HepG2 (cell line): ENCODE measurements around the gene C11orf42. TPM values are rescaled to one million over a fixed set of nuclear protein-coding genes. Genes with fewer than 3 reads are reported as not detected.

ENCODE experiments used
- ATAC-seq: fragments of 200-7000 bp; cut with Tn5 transposase; 3 replicates; pipeline ENCODE4 v1.9.1; 2020; ENCODE audit warnings: mild to moderate bottlenecking, moderate library complexity
- BruUV-seq: library from RNA; stranded (reverse); fragments of 400-500 nt; replicated peaks from 2 replicates; lab custom pipeline; 2021; lab: Mats Ljungman, UMichigan
- CTCF ChIA-PET: fragments of 300-600 bp; formaldehyde crosslinking; extraction: SDS; loops from one replicate; lab custom pipeline; 2021; ENCODE audit warnings: low total read pairs, inconsistent platforms, low intra/inter-chr PET ratio; lab: Yijun Ruan, JAX
- POLR2A ChIA-PET: fragments of 350-600 bp; sonication (Branson Sonifier 250); formaldehyde crosslinking; loops from one replicate; lab custom pipeline; 2020; ENCODE audit warnings: antibody characterized with exemption, inconsistent platforms; lab: Yijun Ruan, JAX
- DNase-seq: peaks from one replicate; pipeline ENCODE4 v3.0.0-alpha.2; 2015; ENCODE audit warnings: low spot score
- FAIRE-seq: peaks from 3 replicates; lab custom pipeline; 2011; peaks lifted over from hg19 to GRCh38; lab: Jason Lieb, UNC
- H2AFZ ChIP-seq: one replicate; pipeline ENCODE4 v1.6.1; 2011; ENCODE audit warnings: low read length, inconsistent platforms
- H3K27ac ChIP-seq: fragments of 300-600 bp; 3 replicates; pipeline ENCODE4 v1.8.0; 2011; ENCODE audit warnings: mixed run types, mild to moderate bottlenecking, mixed read lengths, low read length, inconsistent platforms; ENCODE audit not compliant: insufficient read depth; ENCODE audit errors: extremely low read length
- H3K27me3 ChIP-seq, 2 experiments: fragments of 200-600 bp in 1 of 2; 2 replicates in 1 of 2; 3 replicates in 1 of 2; pipeline versions ENCODE4 v1.6.0 to v1.8.0; 2011; ENCODE audit warnings: low read length in 2 of 2, mild to moderate bottlenecking in 2 of 2, moderate library complexity in 2 of 2, inconsistent platforms in 1 of 2; ENCODE audit not compliant: insufficient read depth in 2 of 2, control insufficient read depth in 1 of 2
- H3K36me3 ChIP-seq, 2 experiments: fragments of 200-600 bp in 1 of 2; replicated peaks in 1 of 2; 2 replicates in 1 of 2; 3 replicates in 1 of 2; pipeline versions ENCODE4 v1.5.1 to v1.8.0; 2011; ENCODE audit warnings: low read length in 2 of 2, inconsistent platforms in 1 of 2; ENCODE audit not compliant: insufficient read depth in 2 of 2, control insufficient read depth in 1 of 2
- H3K4me1 ChIP-seq: 2 replicates; pipeline ENCODE4 v1.5.1; 2012; ENCODE audit warnings: low read length, inconsistent platforms; ENCODE audit not compliant: insufficient read depth
- H3K4me2 ChIP-seq: 2 replicates; pipeline ENCODE4 v1.6.0; 2011; ENCODE audit warnings: low read depth, low read length, inconsistent platforms
- H3K4me3 ChIP-seq, 3 experiments: fragments of 200-600 bp in 1 of 3; sonication (generic), shearing (Covaris generic) in 1 of 3; replicated peaks in 1 of 3; 2 replicates each; pipeline ENCODE4 v1.5.1; 2011 to 2016; ENCODE audit warnings: low read length in 3 of 3, inconsistent platforms in 2 of 3, low read depth in 2 of 3, mild to moderate bottlenecking in 2 of 3, control low read depth in 1 of 3, mixed read lengths in 1 of 3; ENCODE audit not compliant: insufficient read depth in 1 of 3
- H3K79me2 ChIP-seq: one replicate; pipeline ENCODE4 v1.6.1; 2011; ENCODE audit warnings: low read length, inconsistent platforms; ENCODE audit not compliant: insufficient read depth
- H3K9ac ChIP-seq: 2 replicates; pipeline ENCODE4 v1.6.0; 2011; ENCODE audit warnings: mild to moderate bottlenecking, low read depth, low read length, inconsistent platforms; ENCODE audit not compliant: insufficient read depth
- H3K9me3 ChIP-seq: 2 replicates; pipeline ENCODE4 v1.5.1; 2012; ENCODE audit warnings: mild to moderate bottlenecking, low read length
- H4K20me1 ChIP-seq: 2 replicates; pipeline ENCODE4 v1.6.0; 2011; ENCODE audit warnings: inconsistent platforms, mild to moderate bottlenecking, low read length, moderate library complexity; ENCODE audit not compliant: insufficient read depth
- CTCF ChIP-seq: sonication (generic); formaldehyde crosslinking; IDR thresholded peaks from 2 replicates; pipeline ENCODE4 v1.5.0; 2020; ENCODE audit warnings: mild to moderate bottlenecking, missing genetic modification reagents, moderate library complexity
- HMGXB3 ChIP-seq: sonication (generic); formaldehyde crosslinking; IDR thresholded peaks from 2 replicates; pipeline ENCODE4 v1.4.0; 2020; ENCODE audit warnings: missing genetic modification reagents, borderline replicate concordance
- MAFK ChIP-seq, 2 experiments: IDR thresholded peaks in 1 of 2; conservative IDR thresholded peaks in 1 of 2; 2 replicates each; pipeline ENCODE4 v1.6.1; 2011; ENCODE audit warnings: improper control_type of control experiment in 2 of 2, low read length in 2 of 2
- PRMT3 ChIP-seq: sonication (generic); formaldehyde crosslinking; IDR thresholded peaks from 2 replicates; pipeline ENCODE4 v1.8.1; 2022; ENCODE audit warnings: low read depth, mild to moderate bottlenecking, moderate library complexity, missing genetic modification reagents, borderline replicate concordance
- RAD21 ChIP-seq: fragments of 450-650 bp; formaldehyde crosslinking; IDR thresholded peaks from 2 replicates; pipeline ENCODE4 v1.5.0; 2020; ENCODE audit warnings: mild to moderate bottlenecking
- SMC3 ChIP-seq: IDR thresholded peaks from 2 replicates; pipeline ENCODE4 v1.6.1; 2011; ENCODE audit warnings: low read length, improper control_type of control experiment
- STAG1 ChIP-seq: sonication (generic); formaldehyde crosslinking; IDR thresholded peaks from 2 replicates; pipeline ENCODE4 v1.4.0; 2020; ENCODE audit warnings: missing genetic modification reagents
- ZFP36 ChIP-seq: fragments of 150-350 bp; IDR thresholded peaks from 2 replicates; pipeline ENCODE4 v1.6.1; 2018; ENCODE audit warnings: borderline replicate concordance, low read length, low read depth; ENCODE audit not compliant: partially characterized antibody
- ZFX ChIP-seq: sonication (generic); formaldehyde crosslinking; IDR thresholded peaks from 2 replicates; pipeline ENCODE4 v1.4.0; 2020; ENCODE audit warnings: mild to moderate bottlenecking, low read depth, missing genetic modification reagents, moderate library complexity
- WGBS: methylation state at CpG from one replicate; pipeline ENCODE4 v1.1.6; 2017; ENCODE audit warnings: low lambda C conversion rate; 5-methylcytosine and 5-hydroxymethylcytosine counted together
- in situ Hi-C: cut with HindIII; loops from 2 replicates; pipeline ENCODE4 v1.10.0; 2017; ENCODE audit warnings: low pct_unique_long_range_greater_than_20kb; ENCODE audit not compliant: extremely low pct_ligation_motif_present
- intact Hi-C: fragments of 100-400 bp; cut with micrococcal nuclease; formaldehyde crosslinking; loops from one replicate; pipeline ENCODE4 v1.10.0; 2022; ENCODE audit not compliant: unreplicated experiment
- polyA plus RNA-seq, 8 experiments: library from polyadenylated mRNA; depleted of rRNA in 3 of 8; stranded (reverse) in 7 of 8; unstranded in 1 of 8; fragments of >200 nt; fragmentation: Illumina TruSeq in 4 of 8; extraction: Trizol in 4 of 8; gene quantifications; 2 replicates each; pipeline versions ENCODE4 v1.2.1 to v1.2.3, GENCODE V29; 2011 to 2016; ENCODE audit warnings: low read depth in 4 of 8, missing spikeins in 1 of 8, mixed read lengths in 1 of 8; ENCODE audit not compliant: insufficient read depth in 1 of 8
- total RNA-seq, 5 experiments: library from RNA; depleted of rRNA; stranded (reverse); fragments of >200 nt; fragmentation: Illumina TruSeq; extraction: Trizol; gene quantifications; 2 replicates each; pipeline ENCODE4 v1.2.3, GENCODE V29; 2016; ENCODE audit warnings: low read depth in 1 of 5

Gene C11orf42
- total and polyA plus RNA-seq, 2 of the 13 experiments (the other 11 are each of a cell fraction or from before 2014, with no cell fraction given), result not detected

GRCh38 chr11:6251120-6251733 lies 45.9 kb downstream of the C11orf42 start:
- ChIA-PET POLR2A (no interaction called here), CTCF (interaction anchor here (1.4 to 2.0 kb wide), 2 partner anchors 102 to 112 kb away, joined by 13 to 32 read pairs; no protein-coding TSS in a partner anchor)
- BruUV-seq, result no TSS peak
- TF ChIP-seq ZFP36 (no peak), SMC3 (peak; percentile 74), RAD21 (CRISPR knock-in tag) (peak; percentile 64; the same call in 1 of the 2 replicates), PRMT3 (no peak), CTCF (CRISPR knock-in tag) (peak; percentile 79), ZFX (0 out of 2 replicates have a peak, but pooled peaks have one; percentile 23), MAFK (conservative IDR thresholded peaks at IDR 0.05 in 1 of 2, IDR thresholded peaks at IDR 0.05 in 1 of 2; ENCODE audit: low read length in 2 of 2) (no peak), HMGXB3 (no peak), STAG1 (CRISPR knock-in tag) (peak; percentile 39)
- FAIRE-seq, result peak; percentile 47
- intact Hi-C loops (loop anchor here (1.0 kb wide), 3 partner anchors 47 to 102 kb away; no protein-coding TSS in a partner anchor), in situ Hi-C loops (loop anchor here (5.0 kb wide), 1 partner anchor 101 kb away; no protein-coding TSS in a partner anchor)
- H3K36me3 ChIP-seq, result no peaks in the 10 kb centered on the region
- H3K27me3 ChIP-seq, result no peaks in the 10 kb centered on the region
- no peak overlapping the region for H2AFZ ChIP-seq
- DNase-seq, result peak; percentile 59
- no peaks in the 10 kb centered on the region for H3K9me3 ChIP-seq
- peak; percentile 99 for ATAC-seq
- H3K79me2 ChIP-seq, result no peaks in the 10 kb centered on the region
- H3K4me2 ChIP-seq, result no peak overlapping the region
- 18% methylated on average over 6 of the region's 6 CpGs for WGBS
- no peaks in the 10 kb centered on the region for H4K20me1 ChIP-seq
- H3K27ac ChIP-seq, result no peak overlapping the region
- no peak overlapping the region for H3K9ac ChIP-seq
- H3K4me3 ChIP-seq, result no peak overlapping the region
- H3K4me1 ChIP-seq, result no peaks in the 10 kb centered on the region
